ENCODE data around the gene SEMA4B. TPM values are rescaled to one million over a fixed set of nuclear protein-coding genes. Genes with fewer than 3 reads are reported as not detected.

The SEMA4B gene
- total and polyA plus RNA-seq, 10 of the 15 experiments (the other 5 are each of a cell fraction or from before 2014, with no cell fraction given) = 0.87 to 26.0 (median 9.3) TPM

- peak; percentile 89 for TF ChIP-seq MEF2B (IDR thresholded peaks at IDR 0.05; ENCODE audit: partially characterized antibody, poor library complexity, severe bottlenecking)
- TF ChIP-seq EZH2 (IDR thresholded peaks at IDR 0.05; ENCODE audit: borderline replicate concordance, control insufficient read depth, low read depth, low read length) = no peak
- no peak for TF ChIP-seq HDAC2 (IDR thresholded peaks at IDR 0.05)
- peak; percentile 80 for TF ChIP-seq PKNOX1 (IDR thresholded peaks at IDR 0.05)
- no peak for TF ChIP-seq ZNF217 (IDR thresholded peaks at IDR 0.05)
- no peak for TF ChIP-seq MTA3 (IDR thresholded peaks at IDR 0.05; ENCODE audit: borderline replicate concordance, low read length)
- no peak for TF ChIP-seq NFYA (IDR thresholded peaks at IDR 0.05; ENCODE audit: borderline replicate concordance, low read depth, low read length)
- no peak for TF ChIP-seq ETV6 (conservative IDR thresholded peaks at IDR 0.05 in 1 of 2, IDR thresholded peaks at IDR 0.05 in 1 of 2; ENCODE audit: borderline replicate concordance in 1 of 2, low read depth in 1 of 2)
- TF ChIP-seq CBFB (IDR thresholded peaks at IDR 0.05; ENCODE audit: low read depth) = no peak
- no peak for TF ChIP-seq PML (IDR thresholded peaks at IDR 0.05; ENCODE audit: low read length)
- TF ChIP-seq BRCA1 (IDR thresholded peaks at IDR 0.05; ENCODE audit: low read depth, low read length) = no peak
- TF ChIP-seq, protein P1, sequence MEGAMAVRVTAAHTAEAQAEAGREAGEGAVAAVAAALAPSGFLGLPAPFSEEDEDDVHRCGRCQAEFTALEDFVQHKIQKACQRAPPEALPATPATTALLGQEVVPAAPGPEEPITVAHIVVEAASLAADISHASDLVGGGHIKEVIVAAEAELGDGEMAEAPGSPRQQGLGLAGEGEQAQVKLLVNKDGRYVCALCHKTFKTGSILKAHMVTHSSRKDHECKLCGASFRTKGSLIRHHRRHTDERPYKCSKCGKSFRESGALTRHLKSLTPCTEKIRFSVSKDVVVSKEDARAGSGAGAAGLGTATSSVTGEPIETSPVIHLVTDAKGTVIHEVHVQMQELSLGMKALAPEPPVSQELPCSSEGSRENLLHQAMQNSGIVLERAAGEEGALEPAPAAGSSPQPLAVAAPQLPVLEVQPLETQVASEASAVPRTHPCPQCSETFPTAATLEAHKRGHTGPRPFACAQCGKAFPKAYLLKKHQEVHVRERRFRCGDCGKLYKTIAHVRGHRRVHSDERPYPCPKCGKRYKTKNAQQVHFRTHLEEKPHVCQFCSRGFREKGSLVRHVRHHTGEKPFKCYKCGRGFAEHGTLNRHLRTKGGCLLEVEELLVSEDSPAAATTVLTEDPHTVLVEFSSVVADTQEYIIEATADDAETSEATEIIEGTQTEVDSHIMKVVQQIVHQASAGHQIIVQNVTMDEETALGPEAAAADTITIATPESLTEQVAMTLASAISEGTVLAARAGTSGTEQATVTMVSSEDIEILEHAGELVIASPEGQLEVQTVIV (IDR thresholded peaks at IDR 0.05; ENCODE audit: borderline replicate concordance, partially characterized antibody) = no peak
- TF ChIP-seq, protein P2, sequence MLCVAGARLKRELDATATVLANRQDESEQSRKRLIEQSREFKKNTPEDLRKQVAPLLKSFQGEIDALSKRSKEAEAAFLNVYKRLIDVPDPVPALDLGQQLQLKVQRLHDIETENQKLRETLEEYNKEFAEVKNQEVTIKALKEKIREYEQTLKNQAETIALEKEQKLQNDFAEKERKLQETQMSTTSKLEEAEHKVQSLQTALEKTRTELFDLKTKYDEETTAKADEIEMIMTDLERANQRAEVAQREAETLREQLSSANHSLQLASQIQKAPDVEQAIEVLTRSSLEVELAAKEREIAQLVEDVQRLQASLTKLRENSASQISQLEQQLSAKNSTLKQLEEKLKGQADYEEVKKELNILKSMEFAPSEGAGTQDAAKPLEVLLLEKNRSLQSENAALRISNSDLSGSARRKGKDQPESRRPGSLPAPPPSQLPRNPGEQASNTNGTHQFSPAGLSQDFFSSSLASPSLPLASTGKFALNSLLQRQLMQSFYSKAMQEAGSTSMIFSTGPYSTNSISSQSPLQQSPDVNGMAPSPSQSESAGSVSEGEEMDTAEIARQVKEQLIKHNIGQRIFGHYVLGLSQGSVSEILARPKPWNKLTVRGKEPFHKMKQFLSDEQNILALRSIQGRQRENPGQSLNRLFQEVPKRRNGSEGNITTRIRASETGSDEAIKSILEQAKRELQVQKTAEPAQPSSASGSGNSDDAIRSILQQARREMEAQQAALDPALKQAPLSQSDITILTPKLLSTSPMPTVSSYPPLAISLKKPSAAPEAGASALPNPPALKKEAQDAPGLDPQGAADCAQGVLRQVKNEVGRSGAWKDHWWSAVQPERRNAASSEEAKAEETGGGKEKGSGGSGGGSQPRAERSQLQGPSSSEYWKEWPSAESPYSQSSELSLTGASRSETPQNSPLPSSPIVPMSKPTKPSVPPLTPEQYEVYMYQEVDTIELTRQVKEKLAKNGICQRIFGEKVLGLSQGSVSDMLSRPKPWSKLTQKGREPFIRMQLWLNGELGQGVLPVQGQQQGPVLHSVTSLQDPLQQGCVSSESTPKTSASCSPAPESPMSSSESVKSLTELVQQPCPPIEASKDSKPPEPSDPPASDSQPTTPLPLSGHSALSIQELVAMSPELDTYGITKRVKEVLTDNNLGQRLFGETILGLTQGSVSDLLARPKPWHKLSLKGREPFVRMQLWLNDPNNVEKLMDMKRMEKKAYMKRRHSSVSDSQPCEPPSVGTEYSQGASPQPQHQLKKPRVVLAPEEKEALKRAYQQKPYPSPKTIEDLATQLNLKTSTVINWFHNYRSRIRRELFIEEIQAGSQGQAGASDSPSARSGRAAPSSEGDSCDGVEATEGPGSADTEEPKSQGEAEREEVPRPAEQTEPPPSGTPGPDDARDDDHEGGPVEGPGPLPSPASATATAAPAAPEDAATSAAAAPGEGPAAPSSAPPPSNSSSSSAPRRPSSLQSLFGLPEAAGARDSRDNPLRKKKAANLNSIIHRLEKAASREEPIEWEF (IDR thresholded peaks at IDR 0.05; ENCODE audit: insufficient replicate concordance, low read depth, low read length) = no peak
- no peak for TF ChIP-seq RELA (IDR thresholded peaks at IDR 0.05; ENCODE audit: borderline replicate concordance, partially characterized antibody)
- no peak for TF ChIP-seq ZNF384 (IDR thresholded peaks at IDR 0.05; ENCODE audit: borderline replicate concordance, low read depth, low read length)
- TF ChIP-seq IKZF1 (conservative IDR thresholded peaks at IDR 0.05) = peak; percentile 52
- TF ChIP-seq IKZF2 (IDR thresholded peaks at IDR 0.05) = peak in 1 of 2 experiments; percentile 50; a peak in 1 of 4 replicates
These were observed 9.2 kb upstream of the SEMA4B start (continued) for GRCh38 chr15:90191794-90192509.
